ENCODE measurements around the gene UVRAG.

GRCh38 chr11:76119779-76120178 lies 304.8 kb downstream of the UVRAG start:
- TF ChIP-seq CTCF (conservative IDR thresholded peaks at IDR 0.05; ENCODE audit: low read depth, low read length) (no peak), MXI1 (IDR thresholded peaks at IDR 0.05; ENCODE audit: borderline replicate concordance, low read depth, low read length) (no peak), CHD1 (IDR thresholded peaks at IDR 0.05; ENCODE audit: low read depth, low read length) (no peak), ELK1 (IDR thresholded peaks at IDR 0.05; ENCODE audit: borderline replicate concordance, low read depth, low read length) (no peak), POLR2A (IDR thresholded peaks at IDR 0.05; ENCODE audit: low read depth, low read length) (no peak)

Data from IMR-90 (cell line).